ENCODE data around the gene TPRN.

TPRN gene

DNA sequence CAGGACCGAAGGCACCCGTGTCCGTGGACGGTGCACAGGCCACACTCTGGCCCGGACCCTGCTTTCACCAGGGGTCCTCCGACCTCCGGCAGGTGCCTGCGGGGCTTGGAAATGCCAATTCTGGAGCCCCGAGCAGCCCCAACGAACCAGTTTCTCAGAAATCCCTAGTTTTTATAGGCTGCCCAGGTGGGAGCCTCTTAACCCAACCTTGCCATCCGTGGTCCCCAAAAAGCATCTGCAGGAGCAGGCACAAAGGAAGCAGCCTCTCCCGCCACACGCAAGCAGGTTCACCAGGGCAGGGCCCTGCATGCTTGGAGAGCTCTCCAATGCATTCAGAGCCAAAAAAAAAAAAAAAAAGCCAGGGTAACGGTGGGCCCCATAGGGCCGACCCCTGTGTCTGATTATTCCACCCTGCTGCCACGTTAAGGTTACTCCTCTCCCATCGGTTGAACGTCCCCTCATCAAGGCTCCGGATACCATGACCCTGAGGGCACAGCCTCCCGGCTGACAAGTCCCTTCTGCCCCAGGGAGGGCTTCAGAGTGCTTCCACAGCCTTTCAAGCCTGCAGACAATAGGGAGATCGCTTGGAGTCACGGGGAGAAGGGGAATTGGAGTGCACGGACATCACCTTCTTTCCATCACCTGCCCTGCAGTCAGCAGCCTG, 796 bp upstream of the TPRN start:
- Histone ChIP-seq H3K4me1 (peaks cover 9% of the 10 kb centered on the region), H3K9me3 (no peaks in the 10 kb centered on the region), H3K27me3 (no peaks in the 10 kb centered on the region), H3K4me3 (ENCODE audit: low read depth, low read length) (peak overlapping the region; percentile 74), H3K36me3 (no peaks in the 10 kb centered on the region)
- no peak for DNase-seq
- no peak for TF ChIP-seq CTCF (IDR thresholded peaks at IDR 0.05; ENCODE audit: low read depth, low read length)

DNA sequence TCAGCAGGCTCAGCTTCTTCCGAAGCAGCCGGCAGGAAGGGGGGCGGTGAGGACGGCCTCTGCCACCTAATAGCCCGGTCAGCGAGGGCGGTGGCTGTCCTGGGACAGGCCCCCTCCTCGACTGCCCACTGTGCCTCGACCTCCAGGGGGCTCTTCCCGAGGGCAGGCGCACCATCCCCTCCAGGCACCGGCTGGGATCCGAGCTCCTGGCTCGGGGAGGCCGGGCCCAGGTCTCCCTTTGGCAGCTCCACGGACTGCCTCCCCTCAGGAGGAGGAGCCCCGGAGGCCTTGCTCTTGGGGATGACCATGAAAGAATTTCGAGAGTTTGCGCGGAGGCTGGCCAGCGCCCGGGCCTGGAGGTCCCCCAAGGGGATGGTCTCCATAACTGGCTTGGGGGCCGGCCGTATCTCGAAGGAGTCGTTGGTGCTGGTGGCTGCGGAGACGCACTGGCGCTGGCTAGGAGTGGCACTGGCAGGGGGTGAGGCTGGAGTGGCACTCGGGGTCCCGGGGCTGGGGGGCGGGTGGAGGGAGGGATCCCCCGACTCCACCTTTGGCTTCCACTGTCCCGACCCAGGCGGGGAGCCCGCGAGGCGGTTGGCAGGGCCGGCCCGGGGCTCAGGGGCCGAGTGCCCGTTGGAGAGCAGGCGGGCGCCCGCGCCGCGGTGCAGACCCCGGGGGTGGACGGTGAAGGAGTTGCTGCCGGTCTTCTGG, 975 bp downstream of the TPRN start:
- no peak for TF ChIP-seq CTCF (IDR thresholded peaks at IDR 0.05; ENCODE audit: low read depth, low read length)
- Histone ChIP-seq H3K4me3 (ENCODE audit: low read depth, low read length) (peak overlapping the region; percentile 48), H3K27me3 (no peaks in the 10 kb centered on the region), H3K36me3 (no peaks in the 10 kb centered on the region; the same call in 1 of the 2 replicates), H3K4me1 (peaks cover 12% of the 10 kb centered on the region), H3K9me3 (no peaks in the 10 kb centered on the region)
- DNase-seq: no peak

GRCh38 chr9:137198902-137199283, 1.6 kb downstream of the TPRN start:
- no peaks in the 10 kb centered on the region; the same call in 1 of the 2 replicates for H3K36me3 ChIP-seq
- no peak overlapping the region for H3K4me3 ChIP-seq (ENCODE audit: low read depth, low read length)
- no peak for DNase-seq
- peaks cover 12% of the 10 kb centered on the region for H3K4me1 ChIP-seq
- no peak for TF ChIP-seq CTCF (IDR thresholded peaks at IDR 0.05; ENCODE audit: low read depth, low read length)
- H3K9me3 ChIP-seq: no peaks in the 10 kb centered on the region
- H3K27me3 ChIP-seq: no peaks in the 10 kb centered on the region

DNA sequence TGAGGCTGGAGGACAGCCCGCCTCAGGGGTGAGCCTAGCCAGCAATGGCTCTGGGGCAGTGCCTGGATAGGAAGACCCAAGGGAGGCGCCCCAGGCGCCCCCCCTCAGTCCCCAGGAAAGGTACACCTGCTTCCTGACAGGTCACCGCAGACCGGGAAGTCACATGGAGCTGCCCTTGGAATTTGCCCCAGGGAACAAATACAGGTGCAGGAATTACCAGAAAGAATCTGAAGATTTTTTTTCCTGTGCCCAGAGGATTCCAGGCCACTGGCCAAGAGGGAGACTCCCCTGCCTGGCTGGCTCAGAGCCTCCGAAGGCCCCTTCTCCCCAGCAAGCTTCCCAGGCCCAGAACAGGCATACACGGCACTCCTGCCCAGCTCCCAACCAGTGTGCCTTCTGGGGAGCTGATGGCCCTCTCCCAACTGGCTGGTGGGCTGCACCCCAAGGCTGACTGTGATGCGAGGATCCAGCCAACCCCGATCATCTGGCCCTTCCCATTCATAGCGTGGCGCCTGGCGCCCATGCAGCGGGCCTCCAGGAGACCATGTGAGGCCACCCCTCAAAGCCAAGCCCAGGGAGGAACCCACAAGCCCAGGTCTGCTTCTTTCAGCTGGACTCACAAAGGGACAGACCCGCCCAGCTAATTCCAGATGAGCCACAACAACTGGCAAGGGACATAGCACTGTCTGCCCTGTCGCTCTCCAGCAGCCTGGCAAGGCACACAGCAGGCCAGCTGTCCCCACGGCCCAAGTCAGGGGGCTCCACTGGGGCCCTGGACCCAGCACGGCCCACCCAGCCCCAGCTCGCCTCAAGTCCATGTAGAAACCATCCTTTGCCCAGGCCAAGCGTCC, 2.3 kb downstream of the TPRN start:
- Histone ChIP-seq H3K9me3 (no peaks in the 10 kb centered on the region), H3K27me3 (no peaks in the 10 kb centered on the region), H3K4me1 (peaks cover 12% of the 10 kb centered on the region), H3K36me3 (no peaks in the 10 kb centered on the region; the same call in 1 of the 2 replicates), H3K4me3 (ENCODE audit: low read depth, low read length) (no peak overlapping the region)
- no peak for DNase-seq
- TF ChIP-seq CTCF (IDR thresholded peaks at IDR 0.05; ENCODE audit: low read depth, low read length): no peak

GRCh38 chr9:137195525-137196220, 4.9 kb downstream of the TPRN start:
- DNase-seq: no peak
- H3K36me3 ChIP-seq: peaks cover 4% of the 10 kb centered on the region; the same call in 1 of the 2 replicates
- TF ChIP-seq CTCF (IDR thresholded peaks at IDR 0.05; ENCODE audit: low read depth, low read length): no peak
- no peaks in the 10 kb centered on the region for H3K9me3 ChIP-seq
- peaks cover 6% of the 10 kb centered on the region for H3K4me1 ChIP-seq
- H3K4me3 ChIP-seq (ENCODE audit: low read depth, low read length): no peak overlapping the region
- H3K27me3 ChIP-seq: no peaks in the 10 kb centered on the region

Measured in BE2C (cell line).